CD4-positive, alpha-beta T cell (primary cell): ENCODE measurements around the gene IL1R2. TPM values are rescaled to one million over a fixed set of nuclear protein-coding genes. Genes with fewer than 3 reads are reported as not detected.
A peak's percentile ranks its signal among the peaks of the same experiment; 100 is the strongest.

Source experiments
- ATAC-seq: fragments of 200-7000 bp; cut with Tn5 transposase; one replicate; pipeline ENCODE4 v1.10.0; 2022; ENCODE audit warnings: mild to moderate bottlenecking; ENCODE audit not compliant: poor library complexity
- CTCF ChIA-PET: fragments of 350-600 bp; sonication (Branson Sonifier 250); formaldehyde crosslinking; loops from one replicate; lab custom pipeline; 2021; ENCODE audit warnings: antibody characterized with exemption, inconsistent platforms; lab: Charles Lee
- POLR2A ChIA-PET: fragments of 350-600 bp; sonication (Branson Sonifier 250); formaldehyde crosslinking; loops from one replicate; lab custom pipeline; 2021; ENCODE audit warnings: antibody characterized with exemption, inconsistent platforms; lab: Charles Lee
- DNase-seq, 14 experiments: peaks; one replicate each; pipeline ENCODE4 v3.0.0-alpha.2; 2013 to 2020; ENCODE audit warnings: mixed read lengths in 2 of 14
- H3K27ac ChIP-seq, 2 donors: one replicate each; pipeline versions ENCODE4 v1.5.1 to v1.7.0; 2013; ENCODE audit warnings: low read length in 2 of 2, low read depth in 1 of 2, mild to moderate bottlenecking in 1 of 2
- H3K27me3 ChIP-seq, 2 experiments: 1 replicate in 1 of 2; 2 replicates in 1 of 2; pipeline versions ENCODE4 v1.6.1 to v1.7.0; 2013; ENCODE audit warnings: low read length in 2 of 2, control low read depth in 1 of 2, mild to moderate bottlenecking in 1 of 2, moderate library complexity in 1 of 2; ENCODE audit not compliant: insufficient read depth in 2 of 2, control insufficient read depth in 1 of 2
- H3K36me3 ChIP-seq: one replicate; pipeline ENCODE4 v1.6.1; 2013; ENCODE audit warnings: low read length, control low read depth; ENCODE audit not compliant: insufficient read depth
- H3K4me1 ChIP-seq: one replicate; pipeline ENCODE4 v1.6.1; 2013; ENCODE audit warnings: low read length, control low read depth; ENCODE audit not compliant: insufficient read depth
- H3K4me3 ChIP-seq: one replicate; pipeline ENCODE4 v1.5.1; 2013; ENCODE audit warnings: mild to moderate bottlenecking, low read length, moderate library complexity
- H3K9me3 ChIP-seq, 2 experiments: 1 replicate in 1 of 2; 2 replicates in 1 of 2; pipeline versions ENCODE4 v1.6.1 to v1.7.0; 2013; ENCODE audit warnings: low read length in 2 of 2, mild to moderate bottlenecking in 2 of 2, control low read depth in 1 of 2, moderate library complexity in 1 of 2; ENCODE audit not compliant: control insufficient read depth in 1 of 2, insufficient read depth in 1 of 2
- H3K27ac Mint-ChIP-seq: one replicate; pipeline ENCODE4 v1.8.0; 2020; ENCODE audit warnings: mixed read lengths
- H3K27me3 Mint-ChIP-seq: one replicate; pipeline ENCODE4 v1.8.0; 2021; ENCODE audit warnings: mixed read lengths
- H3K36me3 Mint-ChIP-seq: one replicate; pipeline ENCODE4 v1.8.0; 2021; ENCODE audit warnings: low read depth, mixed read lengths
- H3K4me1 Mint-ChIP-seq: one replicate; pipeline ENCODE4 v1.8.0; 2021; ENCODE audit warnings: low read depth, mixed read lengths
- H3K4me3 Mint-ChIP-seq: one replicate; pipeline ENCODE4 v1.8.0; 2020; ENCODE audit warnings: mild to moderate bottlenecking, mixed read lengths
- H3K9me3 Mint-ChIP-seq: one replicate; pipeline ENCODE4 v1.8.0; 2020; ENCODE audit warnings: mixed read lengths
- CTCF ChIP-seq: fragments of 200-600 bp; IDR thresholded peaks from one replicate; pipeline ENCODE4 v1.8.0; 2022; ENCODE audit warnings: antibody characterized with exemption, mild to moderate bottlenecking
- intact Hi-C, 2 experiments: fragments of 100-400 bp; cut with DNase I in 1 of 2; cut with micrococcal nuclease in 1 of 2; formaldehyde crosslinking; loops; one replicate each; pipeline versions ENCODE4 v1.15.1 to v1.9.0; 2023 to 2025; cut with DNase I, micrococcal nuclease
- total RNA-seq, 174 experiments: library from RNA in 2 of 174; stranded (reverse) in 2 of 174; gene quantifications; one replicate each; pipeline ENCODE4 v1.2.3 and lab custom pipeline; 2021 to 2026

Gene IL1R2
- total RNA-seq, 2 experiments from 2014 or later: 0.31 to 0.47 TPM

- no peaks in the 10 kb centered on the region for H3K4me1 ChIP-seq
- no peak for TF ChIP-seq CTCF
- Mint-ChIP-seq H3K4me1 (no peaks in the 10 kb centered on the region), H3K36me3 (no peaks in the 10 kb centered on the region), H3K27ac (no peak overlapping the region), H3K27me3 (no peaks in the 10 kb centered on the region), H3K4me3 (no peak overlapping the region), H3K9me3 (no peaks in the 10 kb centered on the region)
- H3K27me3 ChIP-seq: no peaks in the 10 kb centered on the region
- ChIA-PET POLR2A (no interaction called here), CTCF (interaction anchor here (0.6 kb wide), 1 partner anchor 359 kb away, joined by 3 read pairs; no protein-coding TSS in a partner anchor)
- no peak overlapping the region for H3K27ac ChIP-seq
- H3K4me3 ChIP-seq: no peak overlapping the region
- no peaks in the 10 kb centered on the region for H3K9me3 ChIP-seq
- no peaks in the 10 kb centered on the region for H3K36me3 ChIP-seq
- intact Hi-C loops: no loop called here
- ATAC-seq (no peak), DNase-seq (peak in 2 of 14 experiments; percentile 12 to 29)
Measured at GRCh38 chr2:102074152-102074783, 82.5 kb downstream of the IL1R2 start.

- Mint-ChIP-seq H3K4me1 (peaks cover 5% of the 10 kb centered on the region), H3K9me3 (no peaks in the 10 kb centered on the region), H3K27me3 (no peaks in the 10 kb centered on the region), H3K36me3 (no peaks in the 10 kb centered on the region), H3K4me3 (no peak overlapping the region), H3K27ac (no peak overlapping the region)
- intact Hi-C loops: no loop called here
- Histone ChIP-seq H3K9me3 (no peaks in the 10 kb centered on the region), H3K4me1 (no peaks in the 10 kb centered on the region), H3K27me3 (no peaks in the 10 kb centered on the region), H3K4me3 (no peak overlapping the region), H3K27ac (no peak overlapping the region), H3K36me3 (no peaks in the 10 kb centered on the region)
- DNase-seq (no peak), ATAC-seq (no peak)
- POLR2A ChIA-PET: no interaction called here
- CTCF ChIA-PET: no interaction called here
- no peak for TF ChIP-seq CTCF
Measured at GRCh38 chr2:102075479-102075878, 83.7 kb downstream of the IL1R2 start.

GRCh38 chr2:102076512-102076911 is 84.8 kb downstream of the IL1R2 start:
- no peaks in the 10 kb centered on the region for H3K36me3 ChIP-seq
- H3K27ac Mint-ChIP-seq: no peak overlapping the region
- H3K4me3 Mint-ChIP-seq: no peak overlapping the region
- H3K9me3 ChIP-seq: no peaks in the 10 kb centered on the region
- H3K36me3 Mint-ChIP-seq: no peaks in the 10 kb centered on the region
- no peak for DNase-seq
- peaks cover 5% of the 10 kb centered on the region for H3K4me1 ChIP-seq
- no peak overlapping the region for H3K4me3 ChIP-seq
- intact Hi-C loops: no loop called here
- POLR2A ChIA-PET: interaction anchor here (0.7 kb wide), 1 partner anchor 1096 kb away, joined by 3 read pairs; no protein-coding TSS in a partner anchor
- peaks cover 16% of the 10 kb centered on the region for H3K4me1 Mint-ChIP-seq
- TF ChIP-seq CTCF: no peak
- CTCF ChIA-PET: no interaction called here
- no peaks in the 10 kb centered on the region for H3K9me3 Mint-ChIP-seq
- H3K27ac ChIP-seq: no peak overlapping the region
- H3K27me3 ChIP-seq: no peaks in the 10 kb centered on the region
- H3K27me3 Mint-ChIP-seq: no peaks in the 10 kb centered on the region
- ATAC-seq: no peak

Other genes with a start within 250 kb of the IL1R2 start
- gene IL1R1, start 150.8 kb downstream of the IL1R2 start, total RNA-seq: under 1 TPM; 0.22 to 0.49 TPM
- not detected for gene IL1RL2, start 195.1 kb downstream of the IL1R2 start, total RNA-seq